Measurements from ENCODE around the gene ABTB2. TPM values are rescaled to one million over a fixed set of nuclear protein-coding genes. Genes with fewer than 3 reads are reported as not detected.

The ABTB2 gene
- total and polyA plus RNA-seq, 2 of the 8 experiments (the other 6 are each of a cell fraction or from before 2014, with no cell fraction given), result 7.7 to 10.2 TPM

DNA sequence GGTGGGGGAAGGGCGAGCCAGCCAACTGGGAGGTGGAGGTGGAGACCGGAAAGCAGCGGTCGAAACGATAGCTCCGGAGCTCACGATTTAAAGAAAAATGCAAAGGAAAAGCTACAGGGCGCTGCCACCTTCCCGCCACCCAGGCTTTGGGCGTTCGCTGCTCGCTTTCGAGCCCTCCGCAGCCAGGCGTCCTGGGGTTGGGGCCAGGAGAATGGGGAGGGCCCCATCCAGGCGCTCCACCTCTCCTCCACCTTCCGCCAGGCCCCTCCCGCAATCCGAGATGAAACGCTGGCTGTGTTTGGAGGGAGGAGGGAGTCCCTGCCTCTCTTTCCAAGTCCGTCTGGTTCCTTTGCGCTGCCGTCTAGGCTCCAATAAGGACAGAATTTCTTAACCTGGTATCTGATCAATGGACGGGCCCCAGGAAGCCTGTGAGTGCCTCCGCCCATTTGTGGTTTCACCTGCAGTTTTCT lies 483 bp upstream of the ABTB2 start:
- Histone ChIP-seq H3K23me2 (ENCODE audit: low read depth, low read length) (peaks cover 20% of the 10 kb centered on the region), H4K8ac (ENCODE audit: extremely low read depth, insufficient read depth, low read length) (peak overlapping the region; percentile 64; the same call in 1 of the 2 replicates), H2AK5ac (ENCODE audit: low read depth, low read length) (no peak overlapping the region), H3K4me1 (replicated peaks in 1 of 4; ENCODE audit: control insufficient read depth in 3 of 4, insufficient read depth in 4 of 4, low read length in 3 of 4) (peaks cover 0 to 21% (median 8%) of the 10 kb centered on the region in 4 experiments; a peak in 5 of 7 replicates), H3K14ac (ENCODE audit: insufficient read length) (no peak overlapping the region), H3K9me3 (ENCODE audit: insufficient read depth in 2 of 2, low read depth in 1 of 2, low read length in 1 of 2) (no peaks in the 10 kb centered on the region), H3K56ac (replicated peaks; ENCODE audit: insufficient read length, low read depth, low read length) (peak overlapping the region; percentile 63), H3K36me3 (ENCODE audit: control insufficient read depth in 2 of 4, insufficient read depth in 4 of 4, low read length in 3 of 4) (no peaks in the 10 kb centered on the region), H2BK120ac (replicated peaks; ENCODE audit: low read depth, low read length) (no peak overlapping the region), H2BK15ac (ENCODE audit: low read length) (peak overlapping the region; percentile 74; the same call in 1 of the 2 replicates), H2AFZ (ENCODE audit: low read length) (peak overlapping the region; percentile 65), H2BK5ac (ENCODE audit: low read depth, low read length) (peak overlapping the region; percentile 91), H3K79me1 (ENCODE audit: low read depth, low read length) (no peaks in the 10 kb centered on the region), H3K27me3 (replicated peaks in 1 of 4; ENCODE audit: control insufficient read depth in 3 of 4, extremely low read depth in 1 of 4, insufficient read depth in 3 of 4, low read length in 3 of 4) (peaks cover 5 to 31% (median 24%) of the 10 kb centered on the region in 4 experiments), H3K4me2 (ENCODE audit: insufficient read depth in 1 of 2, low read depth in 2 of 2, low read length in 2 of 2) (peak overlapping the region; percentile 78 to 98), H2BK12ac (ENCODE audit: low read depth, low read length) (peak overlapping the region; percentile 89), H4K20me1 (replicated peaks in 1 of 2; ENCODE audit: control insufficient read depth in 1 of 2, insufficient read depth in 2 of 2, low read length in 2 of 2) (peaks cover 13 to 16% of the 10 kb centered on the region in 2 experiments), H4K91ac (replicated peaks; ENCODE audit: insufficient read length, low read length) (peak overlapping the region; percentile 29), H3K79me2 (ENCODE audit: control insufficient read depth in 1 of 2, insufficient read depth in 2 of 2, low read length in 2 of 2) (peaks cover 0 to 20% of the 10 kb centered on the region in 2 experiments; a peak in 3 of 4 replicates), H3K4ac (replicated peaks; ENCODE audit: insufficient read length, low read depth, low read length) (peak overlapping the region; percentile 60), H3K23ac (ENCODE audit: insufficient read length) (no peak overlapping the region), H3K9ac (replicated peaks in 1 of 4; ENCODE audit: extremely low read depth in 1 of 4, low read depth in 3 of 4, low read length in 3 of 4) (peak overlapping the region in 3 of 4 experiments; percentile 61 to 78 (median 73); a peak in 6 of 7 replicates), H2BK20ac (ENCODE audit: low read length) (0 out of 2 replicates have a peak overlapping the region, but pooled peaks have one; percentile 43), H3K27ac (ENCODE audit: low read depth, low read length) (peak overlapping the region; percentile 84; the same call in 1 of the 2 replicates), H3K4me3 (ENCODE audit: extremely low read depth in 1 of 4, insufficient read depth in 2 of 4, low read depth in 3 of 4, low read length in 4 of 4) (peak overlapping the region; percentile 51 to 87 (median 64)), H4K5ac (ENCODE audit: insufficient read length, low read depth, low read length) (peak overlapping the region; percentile 65), H3K18ac (ENCODE audit: extremely low read depth, low read length) (peak overlapping the region; percentile 88; the same call in 1 of the 2 replicates)
- POLR2A ChIA-PET (ENCODE audit: partially characterized antibody), result interaction anchor here (1.0 to 4.3 kb wide), 11 partner anchors 12 to 305 kb away, joined by 3 to 20 read pairs (median 5); no protein-coding TSS in a partner anchor
- FAIRE-seq (no peak), DNase-seq (ENCODE audit: low read depth in 1 of 2, low spot score in 2 of 2) (no peak)
- 2% methylated on average over 17 of the region's 25 CpGs; no CpG with 5 or more reads in 1 of the 2 experiments for WGBS, 2 experiments (ENCODE audit: extremely low coverage in 1 of 2, insufficient coverage in 1 of 2, insufficient read length in 1 of 2, insufficient replicate concordance in 2 of 2, low coverage in 1 of 2, low lambda C conversion rate in 2 of 2, missing lambda C conversion rate in 1 of 2)
- CTCF ChIA-PET (ENCODE audit: partially characterized antibody), result interaction anchor here (0.6 to 5.8 kb wide), 24 partner anchors 12 to 251 kb away, joined by 3 to 63 read pairs (median 4); no protein-coding TSS in a partner anchor
- no peak for TF ChIP-seq TBP (IDR thresholded peaks at IDR 0.05; ENCODE audit: low read depth, low read length)
- TF ChIP-seq FOSL1 (IDR thresholded peaks at IDR 0.05; ENCODE audit: insufficient read depth, low read depth, low read length), result no peak
- no peak for TF ChIP-seq SUZ12 (IDR thresholded peaks at IDR 0.05; ENCODE audit: low read length)
- TF ChIP-seq PHF8 (conservative IDR thresholded peaks at IDR 0.05; ENCODE audit: low read depth, low read length), result no peak; the same call in 1 of the 2 replicates
- no peak for TF ChIP-seq TCF12 (IDR thresholded peaks at IDR 0.05; ENCODE audit: low read depth, low read length)
- no peak for TF ChIP-seq EZH2 (IDR thresholded peaks at IDR 0.05; ENCODE audit: low read depth, low read length, severe bottlenecking)
- TF ChIP-seq TEAD4 (IDR thresholded peaks at IDR 0.05; ENCODE audit: low read depth, low read length), result no peak
- peak; percentile 88; the same call in 1 of the 2 replicates for TF ChIP-seq RBBP5 (IDR thresholded peaks at IDR 0.05; ENCODE audit: borderline replicate concordance, low read depth, low read length)
- TF ChIP-seq TAF1 (IDR thresholded peaks at IDR 0.05; ENCODE audit: low read depth, low read length), result no peak
- TF ChIP-seq YY1 (IDR thresholded peaks at IDR 0.05; ENCODE audit: low read depth, low read length), result no peak
